Endothelial cell of umbilical vein (primary cell): Measurements from ENCODE around the gene IPO9. TPM values are rescaled to one million over a fixed set of nuclear protein-coding genes. Genes with fewer than 3 reads are reported as not detected.

ENCODE experiments used
- BruUV-seq: library from RNA; stranded (reverse); fragments of 400-500 nt; replicated peaks from 2 replicates; lab custom pipeline; 2021; lab: Mats Ljungman, UMichigan
- CTCF ChIA-PET: fragments of 300-600, 350-600 bp; sonication (Branson Sonifier 250); formaldehyde crosslinking; loops from one replicate; lab custom pipeline; 2021; ENCODE audit warnings: antibody characterized with exemption, inconsistent platforms; lab: Charles Lee
- POLR2A ChIA-PET: fragments of 300-600, 350-600 bp; sonication (Branson Sonifier 250); formaldehyde crosslinking; loops from one replicate; lab custom pipeline; 2021; ENCODE audit warnings: antibody characterized with exemption, inconsistent platforms; lab: Charles Lee
- DNase-seq: peaks from one replicate; pipeline ENCODE4 v3.0.0-alpha.2; 2011; ENCODE audit warnings: low read depth, low spot score
- FAIRE-seq: peaks from 2 replicates; lab custom pipeline; 2011; peaks lifted over from hg19 to GRCh38; lab: Jason Lieb, UNC
- H2AFZ ChIP-seq: 2 replicates; pipeline ENCODE4 v1.6.0; 2012; ENCODE audit warnings: low read depth, low read length, control low read depth, inconsistent platforms
- H3K27ac ChIP-seq: 2 replicates; pipeline ENCODE4 v1.5.1; 2011; ENCODE audit warnings: low read depth, mild to moderate bottlenecking, control low read depth, low read length, moderate library complexity; ENCODE audit not compliant: insufficient read depth
- H3K27me3 ChIP-seq, 2 experiments: 2 replicates each; pipeline versions ENCODE4 v1.6.0 to v1.6.1; 2011; ENCODE audit warnings: low read length in 2 of 2, mixed read lengths in 1 of 2; ENCODE audit not compliant: control insufficient read depth in 2 of 2, insufficient read depth in 2 of 2
- H3K36me3 ChIP-seq, 2 experiments: 2 replicates in 1 of 2; 3 replicates in 1 of 2; pipeline ENCODE4 v1.5.1; 2011; ENCODE audit warnings: low read length in 2 of 2, mild to moderate bottlenecking in 1 of 2, moderate library complexity in 1 of 2; ENCODE audit not compliant: control insufficient read depth in 2 of 2, insufficient read depth in 2 of 2; ENCODE audit errors: extremely low read depth in 1 of 2
- H3K4me1 ChIP-seq: 3 replicates; pipeline ENCODE4 v1.5.1; 2011; ENCODE audit warnings: mild to moderate bottlenecking, low read length; ENCODE audit not compliant: control insufficient read depth, insufficient read depth; ENCODE audit errors: extremely low read depth
- H3K4me2 ChIP-seq: 2 replicates; pipeline ENCODE4 v1.6.1; 2011; ENCODE audit warnings: low read length, control low read depth, mixed read lengths; ENCODE audit not compliant: insufficient read depth
- H3K4me3 ChIP-seq, 3 experiments: fragments of 200-600 bp in 1 of 3; sonication (generic), shearing (Covaris generic) in 1 of 3; replicated peaks in 1 of 3; 2 replicates each; pipeline ENCODE4 v1.5.1; 2011 to 2016; ENCODE audit warnings: control low read depth in 3 of 3, low read length in 3 of 3, mild to moderate bottlenecking in 2 of 3, inconsistent platforms in 1 of 3, low read depth in 1 of 3, moderate library complexity in 1 of 3; ENCODE audit not compliant: insufficient read depth in 1 of 3
- H3K79me2 ChIP-seq: 2 replicates; pipeline ENCODE4 v1.6.0; 2012; ENCODE audit warnings: low read length, inconsistent platforms; ENCODE audit not compliant: control insufficient read depth, insufficient read depth
- H3K9ac ChIP-seq: replicated peaks from 2 replicates; pipeline ENCODE3; 2011; ENCODE audit warnings: low read length, control low read depth; ENCODE audit not compliant: insufficient read depth; ENCODE audit errors: extremely low read depth
- H3K9me1 ChIP-seq: replicated peaks from 3 replicates; pipeline ENCODE4 v1.6.0; 2011; ENCODE audit warnings: mild to moderate bottlenecking, low read length; ENCODE audit not compliant: control insufficient read depth, insufficient read depth; ENCODE audit errors: extremely low read depth
- H3K9me3 ChIP-seq: replicated peaks from 2 replicates; pipeline ENCODE4 v1.5.1; 2012; ENCODE audit warnings: low read length, inconsistent platforms; ENCODE audit not compliant: control insufficient read depth, insufficient read depth
- H4K20me1 ChIP-seq: replicated peaks from 2 replicates; pipeline ENCODE3; 2011; ENCODE audit warnings: mild to moderate bottlenecking, low read length; ENCODE audit not compliant: control insufficient read depth, insufficient read depth; ENCODE audit errors: extremely low read depth
- EZH2 ChIP-seq: IDR thresholded peaks from 2 replicates; pipeline ENCODE4 v1.6.1; 2012; ENCODE audit warnings: borderline replicate concordance, low read depth, mild to moderate bottlenecking, moderate library complexity, low read length, inconsistent platforms; ENCODE audit not compliant: severe bottlenecking
- FOS ChIP-seq: IDR thresholded peaks from 2 replicates; pipeline ENCODE4 v1.6.1; 2011; ENCODE audit warnings: mild to moderate bottlenecking, low read length, moderate library complexity, borderline replicate concordance; ENCODE audit not compliant: insufficient read depth
- GATA2 ChIP-seq: IDR thresholded peaks from 2 replicates; pipeline ENCODE4 v1.7.0; 2011; ENCODE audit warnings: low read depth, mild to moderate bottlenecking, moderate library complexity, mixed read lengths, low read length; ENCODE audit not compliant: insufficient read length, insufficient read depth
- JUN ChIP-seq: IDR thresholded peaks from 2 replicates; pipeline ENCODE4 v1.6.1; 2011; ENCODE audit warnings: borderline replicate concordance, low read depth; ENCODE audit not compliant: insufficient read length, insufficient read depth
- MYC ChIP-seq: IDR thresholded peaks from one replicate; pipeline ENCODE4 v1.6.1; 2011; ENCODE audit warnings: mild to moderate bottlenecking, low read depth, low read length
- POLR2A ChIP-seq: IDR thresholded peaks from 2 replicates; pipeline ENCODE4 v1.6.1; 2012; ENCODE audit warnings: low read depth, mild to moderate bottlenecking, control low read depth, low read length
- POLR2AphosphoS5 ChIP-seq: IDR thresholded peaks from 2 replicates; pipeline ENCODE4 v1.6.1; 2012; ENCODE audit warnings: low read depth, mild to moderate bottlenecking, control low read depth, low read length, moderate library complexity; ENCODE audit not compliant: insufficient read depth
- dilution Hi-C: fragments of 300-500 bp; cut with MboI; formaldehyde crosslinking; loops from one replicate; pipeline ENCODE4 v1.15.0; 2019; ENCODE audit warnings: low sequenced_read_pairs; ENCODE audit not compliant: extremely low pct_ligation_motif_present
- intact Hi-C: fragments of 100-400 bp; cut with micrococcal nuclease; formaldehyde crosslinking; loops from one replicate; pipeline ENCODE4 v1.10.0; 2022
- polyA plus RNA-seq, 4 experiments: library from polyadenylated mRNA; depleted of rRNA in 3 of 4; stranded (reverse) in 3 of 4; unstranded in 1 of 4; fragments of >200 nt; gene quantifications; 2 replicates each; pipeline versions ENCODE4 v1.2.1 to v1.2.3, GENCODE V29; 2011 to 2012; ENCODE audit warnings: missing spikeins in 1 of 4
- total RNA-seq: library from RNA; stranded (reverse); gene quantifications from 2 replicates; pipeline ENCODE4 v1.2.3, GENCODE V29; 2021
- TF ChIP-seq, protein P1 (sequence below), 2 donors: IDR thresholded peaks; 1 replicate in 1 of 2; 2 replicates in 1 of 2; pipeline ENCODE4 v1.5.1; 2011; ENCODE audit warnings: low read length in 2 of 2, mild to moderate bottlenecking in 2 of 2, moderate library complexity in 2 of 2, control low read depth in 1 of 2, inconsistent platforms in 1 of 2, low read depth in 1 of 2; ENCODE audit not compliant: insufficient read depth in 1 of 2; ENCODE audit errors: extremely low read depth in 1 of 2
- TF ChIP-seq, protein P2 (sequence below): IDR thresholded peaks from 2 replicates; pipeline ENCODE4 v1.6.1; 2011; ENCODE audit not compliant: insufficient read depth, insufficient read length

IPO9 gene
- total and polyA plus RNA-seq, 2 donors (not counting 3 experiments of a cell fraction or from before 2014, with no cell fraction given), result 53.4 to 104 TPM

DNA sequence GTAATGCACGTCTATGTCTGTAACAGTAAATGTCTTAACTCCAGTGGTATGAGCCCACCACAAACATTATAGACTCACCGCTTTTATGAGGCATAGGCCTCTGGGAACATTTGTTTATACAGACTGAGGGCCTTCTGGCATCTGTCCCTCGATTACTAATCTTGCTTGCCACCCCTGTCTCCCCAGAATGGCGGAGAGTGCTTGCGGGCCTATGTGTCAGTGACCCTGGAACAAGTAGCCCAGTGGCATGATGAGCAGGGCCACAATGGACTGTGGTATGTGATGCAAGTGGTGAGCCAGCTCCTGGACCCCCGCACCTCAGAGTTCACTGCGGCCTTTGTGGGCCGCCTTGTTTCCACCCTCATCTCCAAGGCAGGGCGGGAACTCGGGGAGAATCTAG, 41.4 kb downstream of the IPO9 start:
- Histone ChIP-seq H4K20me1 (no peaks in the 10 kb centered on the region), H3K27me3 (no peaks in the 10 kb centered on the region), H3K27ac (no peak overlapping the region), H3K4me1 (no peaks in the 10 kb centered on the region), H3K9me1 (no peaks in the 10 kb centered on the region), H3K79me2 (no peaks in the 10 kb centered on the region), H3K9ac (no peak overlapping the region), H3K4me2 (no peak overlapping the region), H3K9me3 (no peaks in the 10 kb centered on the region), H2AFZ (no peak overlapping the region), H3K4me3 (no peak overlapping the region), H3K36me3 (peaks cover 50 to 51% of the 10 kb centered on the region in 2 experiments)
- TF ChIP-seq, protein P1, sequence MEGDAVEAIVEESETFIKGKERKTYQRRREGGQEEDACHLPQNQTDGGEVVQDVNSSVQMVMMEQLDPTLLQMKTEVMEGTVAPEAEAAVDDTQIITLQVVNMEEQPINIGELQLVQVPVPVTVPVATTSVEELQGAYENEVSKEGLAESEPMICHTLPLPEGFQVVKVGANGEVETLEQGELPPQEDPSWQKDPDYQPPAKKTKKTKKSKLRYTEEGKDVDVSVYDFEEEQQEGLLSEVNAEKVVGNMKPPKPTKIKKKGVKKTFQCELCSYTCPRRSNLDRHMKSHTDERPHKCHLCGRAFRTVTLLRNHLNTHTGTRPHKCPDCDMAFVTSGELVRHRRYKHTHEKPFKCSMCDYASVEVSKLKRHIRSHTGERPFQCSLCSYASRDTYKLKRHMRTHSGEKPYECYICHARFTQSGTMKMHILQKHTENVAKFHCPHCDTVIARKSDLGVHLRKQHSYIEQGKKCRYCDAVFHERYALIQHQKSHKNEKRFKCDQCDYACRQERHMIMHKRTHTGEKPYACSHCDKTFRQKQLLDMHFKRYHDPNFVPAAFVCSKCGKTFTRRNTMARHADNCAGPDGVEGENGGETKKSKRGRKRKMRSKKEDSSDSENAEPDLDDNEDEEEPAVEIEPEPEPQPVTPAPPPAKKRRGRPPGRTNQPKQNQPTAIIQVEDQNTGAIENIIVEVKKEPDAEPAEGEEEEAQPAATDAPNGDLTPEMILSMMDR (IDR thresholded peaks at IDR 0.05; ENCODE audit: extremely low read depth in 1 of 2, insufficient read depth in 1 of 2, low read depth in 1 of 2, low read length in 2 of 2), result no peak
- no peak for TF ChIP-seq GATA2
- no peak for TF ChIP-seq EZH2
- TF ChIP-seq JUN, result no peak
- no peak for TF ChIP-seq MYC
- no peak for TF ChIP-seq POLR2AphosphoS5
- TF ChIP-seq, protein P2, sequence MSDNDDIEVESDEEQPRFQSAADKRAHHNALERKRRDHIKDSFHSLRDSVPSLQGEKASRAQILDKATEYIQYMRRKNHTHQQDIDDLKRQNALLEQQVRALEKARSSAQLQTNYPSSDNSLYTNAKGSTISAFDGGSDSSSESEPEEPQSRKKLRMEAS, result no peak
- TF ChIP-seq POLR2A, result no peak
- no peak for TF ChIP-seq FOS
- TSS peak; percentile 9 for BruUV-seq
- POLR2A ChIA-PET, result no interaction called here
- intact Hi-C loops (no loop called here), dilution Hi-C loops (no loop called here)
- FAIRE-seq, result no peak
- CTCF ChIA-PET, result interaction anchor here (4.2 kb wide), 1 partner anchor 41 kb away, joined by 18 read pairs; the partner anchor contains the start of gene IPO9
- DNase-seq, result no peak
